Activated CD4-positive, CD25-positive, alpha-beta regulatory T cell (primary cell): ENCODE measurements around the gene CCL5.
"Not testable (repeated sequence)": the region's sequence is repeated elsewhere in the genome, so short reads cannot be mapped to it uniquely, and the experiment has no call there.

Experiments
- DNase-seq, 4 experiments: peaks; one replicate each; lab custom pipeline; 2025; lab: John Stamatoyannopoulos, UW

The CCL5 gene

DNA sequence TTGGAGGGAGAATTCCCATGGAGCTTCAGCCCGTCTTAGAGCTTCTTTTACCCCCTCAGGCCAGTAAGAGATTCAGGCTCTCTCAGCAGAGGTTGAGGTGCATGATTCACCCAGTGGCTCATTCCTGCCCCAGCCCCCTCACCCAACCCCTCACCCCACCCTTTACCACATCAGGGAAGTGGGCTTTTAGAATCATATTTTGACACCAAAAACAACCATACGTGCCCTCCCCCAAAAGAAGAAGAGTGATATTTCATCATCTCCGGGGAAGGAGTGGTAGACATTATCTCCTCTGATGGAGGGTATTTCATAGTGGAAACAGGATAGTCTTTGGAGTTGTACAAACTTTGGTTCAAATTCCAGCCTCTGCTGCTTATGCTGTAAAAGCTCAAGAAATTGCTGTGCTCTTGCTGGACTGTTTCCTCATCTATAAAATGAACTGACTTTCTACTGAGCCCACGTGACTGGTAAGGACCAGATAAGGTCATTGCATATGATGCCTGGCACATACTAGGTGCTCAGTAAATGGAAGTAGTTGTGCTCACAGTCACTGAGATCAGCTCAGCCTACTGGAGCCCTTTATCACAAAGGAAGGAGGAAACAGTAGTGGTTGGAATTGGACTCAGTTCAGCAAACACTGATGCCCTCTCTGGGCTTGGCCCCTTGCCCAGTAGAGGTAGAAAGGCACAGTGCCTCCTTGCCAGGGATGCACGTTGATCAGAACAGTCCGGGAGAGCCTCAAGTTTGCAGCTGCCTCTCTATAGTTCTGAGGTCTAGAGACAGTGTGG lies 18.3 kb upstream of the CCL5 start:
- DNase-seq, result no peak

DNA sequence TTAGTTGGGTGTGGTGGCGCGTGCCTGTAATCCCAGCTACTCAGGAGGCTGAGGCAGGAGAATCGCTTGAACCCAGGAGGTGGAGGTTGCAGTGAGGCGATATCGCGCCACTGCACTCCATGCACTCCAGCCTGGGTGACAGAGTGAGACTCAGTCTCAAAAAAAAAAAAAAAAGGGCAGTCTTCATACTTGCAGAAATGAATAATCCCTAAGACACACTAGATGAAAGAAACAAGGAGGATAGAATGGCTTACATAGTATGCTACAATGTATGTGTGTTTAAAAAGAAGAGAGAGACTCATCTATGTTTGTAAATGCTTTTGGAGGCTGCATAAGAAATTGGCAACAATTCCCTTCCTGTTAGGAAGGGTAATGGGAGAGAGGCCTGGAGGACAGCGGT lies 17.6 kb upstream of the CCL5 start:
- DNase-seq, result not testable (repeated sequence)

DNA sequence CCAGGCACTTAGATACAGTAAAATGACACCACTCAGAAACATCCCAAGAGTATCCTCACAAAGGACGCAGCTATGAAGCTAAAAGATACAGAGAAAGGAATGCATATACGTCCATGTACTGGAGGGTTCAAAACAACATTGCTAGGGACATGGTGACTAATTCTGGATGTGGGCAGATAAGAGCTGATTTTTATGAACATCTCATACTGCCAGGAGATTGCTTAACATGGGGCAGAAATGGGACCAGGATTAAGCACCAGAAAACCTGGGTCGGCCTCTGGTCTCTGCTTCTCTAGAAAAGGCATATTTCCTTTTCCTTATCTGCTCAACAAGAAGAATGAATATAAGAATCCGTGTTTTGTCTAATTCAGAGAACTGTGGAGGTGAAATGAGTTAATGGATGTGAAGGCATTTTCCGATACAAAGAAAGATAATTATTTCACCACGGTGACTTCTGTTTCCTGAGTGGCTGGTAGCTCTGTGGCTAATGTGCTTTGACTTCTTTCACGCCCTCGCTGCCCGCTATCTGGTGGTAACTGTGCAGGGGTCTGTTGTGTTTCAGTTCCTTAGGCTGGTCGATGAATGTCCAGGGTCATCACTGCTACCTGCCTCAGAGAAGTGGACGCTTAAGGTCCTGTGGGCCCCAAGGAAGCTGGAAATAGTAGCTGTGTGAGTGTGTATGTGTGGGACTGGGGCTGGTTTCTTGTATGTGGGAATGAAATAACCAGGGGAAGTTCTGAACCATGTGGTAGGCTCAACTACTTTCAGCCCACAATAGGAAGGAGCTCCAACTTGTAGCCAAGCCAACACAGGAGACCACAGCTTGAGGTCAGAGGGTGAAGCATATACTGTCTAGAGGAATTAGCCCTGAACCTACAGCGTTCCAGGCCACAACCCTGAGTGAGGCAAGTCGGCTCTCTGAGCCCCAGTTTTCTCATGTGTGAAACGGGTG lies 15.8 kb upstream of the CCL5 start:
- no peak for DNase-seq

DNA sequence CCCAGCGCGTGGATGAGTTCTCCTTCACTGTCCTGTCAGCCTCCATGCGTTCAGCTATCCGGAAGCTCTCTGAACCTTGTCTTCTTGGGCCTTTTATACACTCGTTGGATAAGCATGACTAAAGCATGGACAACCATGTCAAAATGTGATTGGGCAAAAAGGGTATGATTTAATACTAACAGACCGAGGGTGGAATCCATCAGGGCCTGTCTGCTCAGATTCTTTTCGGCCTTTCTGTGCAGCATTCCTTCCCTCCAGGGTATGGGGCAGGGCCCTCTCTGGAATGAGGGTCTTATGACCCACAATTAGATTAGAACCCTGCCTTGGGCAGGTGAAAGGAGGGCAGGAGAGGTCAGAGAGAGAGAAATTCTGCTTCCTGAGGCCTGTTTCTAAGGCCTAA lies 14.0 kb upstream of the CCL5 start:
- DNase-seq, result no peak

DNA sequence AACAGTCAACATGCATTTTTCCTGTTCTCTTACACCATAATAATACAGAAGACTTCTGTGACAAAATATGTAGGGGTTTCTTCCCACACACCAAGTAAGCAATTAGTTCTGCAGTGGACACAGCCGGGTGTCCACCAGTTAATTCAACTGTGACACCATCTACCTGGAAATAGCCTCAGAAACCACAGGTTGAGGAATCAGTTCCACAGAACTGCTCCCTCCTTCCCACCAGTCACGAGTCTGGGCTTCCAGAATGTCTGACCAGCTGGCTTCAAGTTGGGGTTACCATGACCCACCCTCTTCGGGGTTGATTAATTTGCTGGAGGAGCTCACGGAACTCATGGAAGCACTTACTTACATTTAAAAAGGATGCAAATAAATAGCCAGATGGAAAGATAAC lies 13.6 kb upstream of the CCL5 start:
- no peak for DNase-seq

DNA sequence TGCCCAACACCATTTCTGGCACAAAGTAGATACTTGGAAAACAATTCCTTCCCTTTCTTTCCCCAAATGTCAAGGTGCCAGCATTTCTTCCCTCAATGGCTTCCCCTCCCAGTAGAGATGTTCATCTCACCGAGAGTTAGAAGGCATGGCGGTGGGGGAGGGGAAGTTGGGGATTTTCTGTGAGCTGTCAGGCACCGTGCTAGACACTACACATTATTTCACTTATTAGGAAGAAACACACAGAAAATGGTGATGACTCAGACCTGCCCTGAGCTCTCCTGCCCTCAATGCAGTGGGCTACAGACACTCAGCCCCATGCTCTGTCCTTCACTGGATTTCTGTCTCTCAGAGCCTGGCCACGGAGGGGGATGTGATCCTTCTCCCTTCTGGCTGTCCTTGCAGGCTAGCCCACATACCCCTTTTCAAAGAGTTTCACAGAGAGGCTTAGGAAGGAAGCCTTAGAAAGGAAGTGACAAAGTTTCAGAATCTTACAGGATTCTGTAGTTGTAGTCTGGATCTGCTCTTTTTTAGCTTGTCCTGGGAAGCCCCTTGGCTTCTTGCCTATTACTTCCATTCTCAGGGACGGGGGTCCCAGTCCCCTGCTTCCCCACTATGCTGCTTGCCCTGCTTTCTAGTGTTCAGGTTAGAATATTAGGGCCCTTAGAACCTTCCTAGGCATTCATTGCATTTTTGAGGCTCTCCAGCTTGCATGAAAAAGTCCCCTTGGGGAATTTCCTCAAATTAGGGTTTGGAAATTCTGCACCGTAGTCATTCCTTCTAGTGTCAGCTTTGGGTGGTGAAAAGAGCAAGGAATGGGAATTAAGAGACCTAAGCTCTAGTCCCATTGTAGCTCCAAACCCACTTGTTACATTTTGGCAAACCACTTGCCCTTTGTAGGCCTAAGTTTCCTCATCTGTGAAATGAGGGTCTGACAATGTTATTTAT lies 12.2 kb upstream of the CCL5 start:
- peak in 1 of 4 experiments; percentile 21 for DNase-seq

DNA sequence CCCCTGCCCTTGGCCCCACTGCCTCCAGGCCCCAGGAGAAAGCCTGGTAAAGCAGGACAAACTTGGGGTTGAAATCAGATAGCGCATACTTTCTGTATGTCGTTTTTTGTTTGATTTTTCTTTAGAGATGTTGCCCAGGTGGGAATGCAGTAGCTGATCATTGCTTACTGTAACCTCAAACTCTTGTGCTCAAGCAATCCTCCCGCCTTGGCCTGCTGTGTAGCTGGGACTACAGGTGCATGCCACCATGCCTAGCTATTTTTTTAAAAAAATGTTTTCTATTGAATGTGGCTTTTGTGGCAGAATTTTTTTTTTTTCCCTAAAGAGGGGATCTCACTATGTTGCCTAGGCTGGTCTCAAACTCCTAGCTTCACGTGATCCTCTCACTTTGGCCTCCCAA lies 11.1 kb upstream of the CCL5 start:
- DNase-seq, result no peak

DNA sequence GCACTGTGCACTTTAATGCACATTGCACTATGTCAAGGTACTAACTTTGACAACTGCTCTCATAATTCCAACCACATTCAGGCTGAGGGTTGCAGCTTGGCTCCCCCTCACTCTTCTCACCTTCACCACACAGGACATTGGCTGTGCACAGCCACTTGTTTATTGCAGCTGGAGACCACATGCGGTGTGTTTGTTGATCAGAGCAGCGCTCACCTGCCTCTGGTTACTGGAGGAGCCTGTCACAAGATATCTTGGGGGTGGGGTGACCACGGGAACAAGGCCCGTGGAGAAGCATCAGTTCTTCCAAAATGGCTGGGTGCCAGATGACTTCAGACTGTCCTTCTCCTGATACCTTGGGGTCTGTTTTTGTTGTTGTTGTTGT lies 10.6 kb upstream of the CCL5 start:
- no peak for DNase-seq

DNA sequence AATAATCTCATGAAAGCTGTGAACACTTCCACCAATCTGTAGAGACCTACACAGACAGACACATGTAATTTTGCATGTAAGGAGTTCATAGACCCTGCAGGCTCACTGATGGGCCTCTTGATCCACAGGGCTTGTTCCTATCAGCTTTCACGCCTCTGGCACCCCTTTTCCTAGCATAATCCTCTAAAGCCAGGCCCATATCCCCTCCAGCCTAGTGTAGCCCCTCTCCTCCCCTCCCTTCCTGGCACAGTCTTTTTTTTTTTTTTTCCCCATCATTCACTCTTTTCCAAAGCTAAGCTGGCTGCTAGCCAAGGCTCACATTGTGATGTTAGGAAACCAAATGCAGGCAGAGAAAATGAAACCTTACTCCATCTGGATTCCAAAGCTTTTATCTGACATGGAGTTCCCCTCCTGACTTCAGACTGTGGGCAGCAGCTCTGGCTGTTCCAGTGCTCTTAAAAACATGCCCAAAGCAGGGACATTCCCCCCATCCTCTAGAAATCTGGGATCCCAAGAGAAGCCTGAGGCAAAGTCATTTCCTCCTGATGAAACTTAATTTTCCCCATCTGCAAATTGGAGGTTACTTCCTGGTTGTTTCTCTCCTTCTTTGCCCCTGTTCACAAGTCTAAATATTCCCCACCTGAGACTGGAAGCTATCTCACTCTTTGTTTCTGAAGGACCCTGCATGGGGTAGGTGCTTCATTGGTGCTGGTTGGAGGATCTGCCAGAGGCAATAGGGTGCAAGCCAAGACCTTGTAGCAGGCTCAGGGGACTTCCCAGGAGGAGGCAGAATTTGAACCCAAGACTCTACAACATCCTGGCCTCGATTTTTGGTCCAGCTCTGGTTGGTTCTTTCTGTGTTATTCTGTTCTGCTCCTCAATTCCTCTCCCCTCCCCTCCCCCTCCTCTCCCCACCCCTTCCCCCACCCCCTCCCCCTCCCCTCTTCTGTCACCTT lies 9.9 kb upstream of the CCL5 start:
- DNase-seq, result no peak

DNA sequence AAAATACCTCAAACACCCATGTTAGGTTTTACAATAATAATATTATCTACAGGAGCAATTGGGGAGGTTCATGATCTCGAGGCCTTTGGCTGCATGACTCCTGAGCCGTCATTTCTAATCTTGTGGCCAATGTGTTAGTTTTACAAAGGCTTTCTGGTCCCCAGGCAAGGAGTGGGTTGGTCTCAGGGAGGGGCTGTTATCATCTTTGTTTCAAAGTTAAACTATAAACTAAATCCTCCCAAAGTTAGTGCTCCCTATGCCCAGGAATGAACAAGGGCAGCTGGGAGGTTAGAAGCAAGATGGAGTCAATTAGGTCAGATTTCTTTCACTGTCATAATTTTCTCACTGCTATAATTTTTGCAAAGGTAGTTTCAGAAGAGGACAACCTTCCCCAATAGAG lies 9.1 kb upstream of the CCL5 start:
- no peak for DNase-seq

DNA sequence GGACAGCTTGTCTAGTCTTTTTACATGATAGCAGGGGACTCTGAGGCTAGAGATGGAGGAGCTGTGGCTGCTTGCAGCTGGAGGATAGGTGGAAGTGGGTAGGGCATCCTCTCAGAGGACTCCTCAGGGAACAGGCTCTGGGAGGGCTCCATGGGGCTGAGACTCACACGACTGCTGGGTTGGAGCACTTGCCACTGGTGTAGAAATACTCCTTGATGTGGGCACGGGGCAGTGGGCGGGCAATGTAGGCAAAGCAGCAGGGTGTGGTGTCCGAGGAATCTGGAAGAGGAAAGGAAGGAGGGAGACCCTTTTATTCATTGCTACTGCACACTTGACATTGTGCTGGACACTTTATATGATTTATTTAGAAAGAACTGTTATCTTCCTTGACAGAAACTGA lies 1.8 kb downstream of the CCL5 start:
- no peak for DNase-seq

DNA sequence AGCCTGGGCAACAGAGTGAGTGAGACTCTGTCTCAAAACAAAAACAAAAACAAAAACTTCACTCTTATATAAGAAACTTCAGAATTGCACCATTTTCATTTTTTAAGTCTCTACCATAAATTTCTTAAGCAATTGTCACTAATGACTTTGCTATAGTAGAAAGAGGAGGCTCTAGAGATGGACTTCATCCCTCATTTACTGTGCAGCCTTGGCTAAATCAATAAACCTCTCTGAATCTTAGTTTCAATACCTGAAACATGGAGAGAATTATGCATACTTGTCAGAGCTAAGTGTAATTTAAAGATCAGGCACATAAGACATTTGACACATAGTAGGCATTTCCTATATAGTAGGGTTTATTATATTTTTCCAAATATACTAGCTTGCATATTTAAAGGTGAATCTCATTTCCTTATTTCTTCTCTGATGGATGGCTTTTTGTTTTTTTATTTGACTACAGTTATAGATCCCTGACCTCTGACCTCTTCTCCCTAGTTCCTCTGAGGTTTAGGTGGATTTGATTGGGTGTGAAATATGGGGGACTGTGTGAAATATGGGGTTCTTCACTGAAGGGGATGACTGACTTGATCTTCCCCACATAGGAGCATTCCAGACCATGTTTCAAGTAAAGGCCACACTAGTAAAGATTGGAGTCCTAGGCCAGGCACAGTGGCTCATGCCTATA lies 2.7 kb downstream of the CCL5 start:
- DNase-seq, result no peak

DNA sequence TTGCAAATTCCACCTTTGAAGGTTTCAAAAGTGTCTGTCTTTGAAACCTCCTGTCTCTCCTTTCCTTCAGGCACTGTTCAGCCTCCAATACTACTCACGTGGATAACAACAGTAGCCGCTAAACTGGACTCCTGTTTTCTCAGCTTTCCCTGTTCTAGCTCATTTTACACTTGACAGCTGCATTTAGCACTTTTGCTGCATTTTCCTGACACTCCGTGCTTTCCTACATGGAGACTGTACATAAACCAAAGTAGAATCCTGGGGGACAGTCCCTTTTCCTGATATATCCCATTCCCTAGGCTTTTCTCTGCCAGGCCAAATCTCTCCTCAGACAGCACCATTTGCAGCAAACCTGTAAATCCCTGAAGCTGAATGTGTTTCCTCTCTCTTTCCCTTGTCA lies 3.6 kb downstream of the CCL5 start:
- DNase-seq, result no peak

DNA sequence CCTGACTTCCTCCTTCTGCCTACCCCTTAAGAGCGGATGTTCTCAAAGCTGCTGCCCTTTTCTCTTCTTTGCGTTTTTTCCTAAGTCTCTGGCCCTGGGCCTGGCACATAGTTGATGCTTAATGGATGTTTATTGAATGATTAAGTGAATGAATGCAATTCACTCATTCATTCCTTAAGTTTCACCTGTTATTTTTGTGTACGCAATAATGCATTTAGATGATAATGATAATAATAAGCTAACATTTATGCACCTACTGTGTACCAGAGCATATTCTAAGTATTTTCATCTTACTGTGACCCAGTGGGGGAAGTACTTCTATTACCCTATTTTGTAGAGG lies 4.4 kb downstream of the CCL5 start:
- no peak for DNase-seq

DNA sequence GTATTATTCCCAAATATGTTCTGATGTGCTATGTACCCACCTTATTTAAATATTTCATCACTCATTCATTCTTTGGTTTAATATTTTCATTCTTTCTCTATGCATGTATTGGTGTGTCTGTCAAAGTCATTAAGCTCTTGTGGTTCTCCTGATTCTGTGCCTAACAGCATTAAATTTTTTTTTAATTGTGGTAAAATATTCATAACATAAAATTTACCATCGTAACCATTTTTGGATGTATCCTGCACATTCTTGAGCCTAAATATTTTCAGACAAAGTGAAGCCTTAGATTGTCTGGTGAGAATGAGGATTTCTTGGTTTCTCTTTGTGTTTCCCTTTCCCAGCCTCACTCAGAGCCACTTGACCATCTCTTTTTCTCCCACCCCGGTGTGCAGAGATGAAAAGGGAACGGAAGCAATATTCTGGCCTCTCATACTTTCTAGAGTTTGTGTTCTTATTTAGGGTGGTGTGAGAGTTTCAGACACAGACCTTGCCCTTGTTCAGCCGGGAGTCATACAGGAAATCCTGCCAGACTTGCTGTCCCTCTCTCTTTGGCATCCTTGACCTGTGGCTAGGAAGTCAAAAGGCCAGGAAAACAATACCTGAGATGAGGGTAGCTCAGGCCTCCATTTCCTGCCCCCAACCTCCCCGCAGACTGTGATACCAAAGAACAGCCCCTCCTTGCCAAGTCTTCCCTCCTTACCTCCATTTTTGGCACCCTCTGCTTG lies 4.9 kb downstream of the CCL5 start:
- no peak for DNase-seq

DNA sequence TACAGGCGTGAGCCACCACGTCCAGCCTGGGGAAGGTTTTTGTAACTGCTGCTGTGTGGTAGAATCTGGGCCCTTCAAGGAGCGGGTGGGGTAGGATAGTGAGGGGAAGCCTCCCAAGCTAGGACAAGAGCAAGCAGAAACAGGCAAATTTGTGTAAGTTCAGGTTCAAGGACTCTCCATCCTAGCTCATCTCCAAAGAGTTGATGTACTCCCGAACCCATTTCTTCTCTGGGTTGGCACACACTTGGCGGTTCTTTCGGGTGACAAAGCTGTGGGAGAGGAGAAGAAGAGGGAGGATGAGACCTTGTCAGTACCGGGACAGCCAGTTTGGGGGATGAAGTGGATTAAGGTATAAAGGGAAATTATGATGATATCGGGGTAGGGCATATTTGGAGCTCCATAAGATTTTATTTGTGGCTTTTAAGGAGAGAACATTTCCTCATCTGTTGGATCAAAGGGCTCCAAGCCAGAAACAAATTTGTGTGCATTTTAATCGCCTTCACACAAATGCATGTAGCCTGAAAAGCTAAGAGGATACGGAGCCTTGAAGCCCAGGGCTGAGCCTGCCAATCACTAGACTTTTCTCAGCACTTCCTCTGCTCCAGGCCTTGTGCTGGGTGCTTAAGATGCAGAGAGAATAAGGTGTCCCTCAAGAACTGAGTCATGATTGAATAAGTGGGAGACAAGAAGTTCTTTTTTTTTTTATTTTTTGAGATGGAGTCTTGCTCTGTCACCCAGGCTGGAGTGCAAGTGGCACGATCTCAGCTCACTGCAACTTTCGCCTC lies 7.8 kb downstream of the CCL5 start:
- no peak for DNase-seq

DNA sequence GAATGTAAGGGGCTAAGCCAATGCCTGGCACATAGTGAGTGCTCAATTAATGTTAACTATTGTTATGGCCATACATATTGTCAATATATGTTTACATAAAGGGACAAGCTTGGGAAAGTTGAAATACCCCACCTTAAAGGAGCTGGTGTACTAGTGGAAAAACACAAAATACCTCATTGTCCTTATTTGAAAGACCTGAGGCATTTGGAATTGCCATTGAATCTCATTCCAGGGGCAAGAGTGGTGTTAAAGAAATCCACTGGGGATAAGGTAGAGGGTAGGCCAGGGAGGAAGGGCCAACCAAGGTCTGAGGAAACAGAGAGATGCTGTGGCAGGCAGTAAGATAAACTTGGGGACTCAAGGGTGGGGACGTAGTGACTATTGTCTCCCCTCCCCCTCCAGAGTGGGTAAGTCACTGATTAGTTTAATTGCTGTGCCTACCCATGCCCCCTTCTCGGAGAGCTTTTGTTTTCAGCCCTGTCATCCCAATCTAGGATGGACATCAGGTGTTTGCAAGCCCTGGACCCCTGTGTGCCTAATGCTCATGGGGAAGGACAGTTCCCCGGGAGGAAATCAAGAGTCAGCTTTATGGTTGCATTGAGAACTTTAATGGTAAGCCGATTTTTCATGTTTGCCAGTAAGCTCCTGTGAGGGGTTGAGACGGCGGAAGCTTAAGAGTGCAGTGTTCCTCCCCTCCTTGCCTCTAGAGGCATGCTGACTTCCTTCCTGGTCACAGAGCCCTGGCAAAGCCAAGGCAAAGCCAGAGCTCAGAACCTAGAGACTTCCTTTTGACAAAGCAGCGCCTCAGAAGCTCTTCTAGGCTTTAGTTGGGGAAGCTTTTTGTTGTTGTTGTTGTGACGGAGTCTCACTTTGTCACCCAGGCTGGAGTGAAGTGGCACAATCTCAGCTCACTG lies 9.0 kb downstream of the CCL5 start:
- no peak for DNase-seq

DNA sequence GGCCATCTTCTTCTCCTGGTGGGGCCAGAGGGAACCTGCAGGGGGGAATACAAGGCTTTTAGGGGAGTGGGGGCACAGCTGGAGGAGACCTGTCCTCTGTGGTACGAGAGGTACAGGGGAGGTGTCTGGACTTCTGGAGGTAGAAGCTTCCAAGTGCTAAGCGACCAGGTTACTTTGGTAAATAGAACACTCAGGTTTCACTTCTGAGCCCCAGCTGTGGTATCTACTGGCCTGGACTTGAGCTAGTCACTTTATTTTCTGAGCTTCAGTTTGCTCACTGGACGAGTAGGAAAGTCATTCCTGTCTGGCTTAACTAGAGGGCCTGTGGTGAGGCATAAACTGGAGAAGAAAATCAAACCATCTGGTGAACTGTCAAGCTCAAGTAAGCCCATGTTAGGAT lies 11.4 kb downstream of the CCL5 start, which contains the start of gene HEATR9:
HEATR9 (minus strand) TSS at position 155 of the 400 bp plus-strand sequence; CDS start at position 6, 149 bp downstream.
- no peak for DNase-seq
